Panc1 (cell line): Measurements from ENCODE around the gene GPRC5D. TPM values are rescaled to one million over a fixed set of nuclear protein-coding genes. Genes with fewer than 3 reads are reported as not detected.

Experiments used
- ATAC-seq: fragments of 200-7000 bp; cut with Tn5 transposase; 2 replicates; pipeline ENCODE4 v1.9.1; 2020; ENCODE audit warnings: mild to moderate bottlenecking, moderate library complexity
- BruUV-seq: library from RNA; stranded (reverse); fragments of 400-500 nt; replicated peaks from 2 replicates; lab custom pipeline; 2021; lab: Mats Ljungman, UMichigan
- CTCF ChIA-PET: fragments of 300-600 bp; sonication (Branson Sonifier 250); formaldehyde crosslinking; loops from one replicate; lab custom pipeline; 2022; ENCODE audit warnings: antibody characterized with exemption; lab: Charles Lee
- POLR2A ChIA-PET: fragments of 300-600 bp; sonication (Branson Sonifier 250); formaldehyde crosslinking; loops from one replicate; lab custom pipeline; 2022; ENCODE audit warnings: antibody characterized with exemption; lab: Charles Lee
- DNase-seq: peaks from one replicate; pipeline ENCODE4 v3.0.0-alpha.2; 2010; ENCODE audit warnings: low read depth, low spot score
- H3K27ac ChIP-seq: 2 replicates; pipeline ENCODE4 v1.5.1; 2011; ENCODE audit warnings: mild to moderate bottlenecking, low read length, inconsistent platforms
- H3K27me3 ChIP-seq: fragments of 200-500 bp; sonication (Bioruptor generic); 2 replicates; pipeline ENCODE4 v1.6.0; 2014; ENCODE audit warnings: low read length, inconsistent platforms; ENCODE audit not compliant: control insufficient read depth, insufficient read depth
- H3K36me3 ChIP-seq: fragments of 200-500 bp; sonication (Bioruptor generic); 2 replicates; pipeline ENCODE4 v1.5.1; 2014; ENCODE audit warnings: inconsistent platforms, mild to moderate bottlenecking, low read length, moderate library complexity; ENCODE audit not compliant: control insufficient read depth, insufficient read depth
- H3K4me1 ChIP-seq: 2 replicates; pipeline ENCODE4 v1.5.1; 2011; ENCODE audit warnings: inconsistent platforms, mild to moderate bottlenecking, low read length, moderate library complexity; ENCODE audit not compliant: control insufficient read depth, insufficient read depth
- H3K4me3 ChIP-seq, 2 experiments: 2 replicates each; pipeline ENCODE4 v1.5.1; 2011 to 2012; ENCODE audit warnings: low read depth in 2 of 2, low read length in 2 of 2, mild to moderate bottlenecking in 2 of 2, inconsistent platforms in 1 of 2, moderate library complexity in 1 of 2
- H3K9me3 ChIP-seq: fragments of 200-500 bp; sonication (Bioruptor generic); 2 replicates; pipeline ENCODE4 v1.5.1; 2014; ENCODE audit warnings: low read depth, mild to moderate bottlenecking, inconsistent platforms, low read length, moderate library complexity; ENCODE audit not compliant: control insufficient read depth, insufficient read depth
- CTCF ChIP-seq: fragments of 450-650 bp; IDR thresholded peaks from 2 replicates; pipeline ENCODE4 v1.5.1; 2017; ENCODE audit warnings: mild to moderate bottlenecking
- POLR2AphosphoS5 ChIP-seq: IDR thresholded peaks from 2 replicates; pipeline ENCODE4 v1.6.1; 2012; ENCODE audit warnings: mild to moderate bottlenecking, low read depth, low read length, moderate library complexity
- REST ChIP-seq, 2 experiments: IDR thresholded peaks; 2 replicates each; pipeline ENCODE4 v1.6.1; 2011 to 2012; ENCODE audit warnings: low read depth in 2 of 2, control low read depth in 1 of 2, low read length in 1 of 2, mild to moderate bottlenecking in 1 of 2, moderate library complexity in 1 of 2; ENCODE audit not compliant: insufficient read depth in 1 of 2
- SIN3A ChIP-seq: IDR thresholded peaks from 2 replicates; pipeline ENCODE4 v1.6.1; 2012; ENCODE audit warnings: low read depth, mild to moderate bottlenecking, low read length, moderate library complexity, borderline replicate concordance; ENCODE audit not compliant: insufficient read depth
- TCF7L2 ChIP-seq: IDR thresholded peaks from 2 replicates; pipeline ENCODE4 v1.6.1; 2011; ENCODE audit warnings: mild to moderate bottlenecking, low read depth, low read length, inconsistent platforms
- in situ Hi-C: cut with HindIII; loops from 2 replicates; pipeline ENCODE4 v1.10.0; 2016; ENCODE audit warnings: low sequenced_read_pairs, low pct_unique_long_range_greater_than_20kb
- intact Hi-C: fragments of 100-400 bp; cut with micrococcal nuclease; formaldehyde crosslinking; loops from one replicate; pipeline ENCODE4 v1.10.0; 2022; ENCODE audit not compliant: unreplicated experiment
- total RNA-seq: library from RNA; stranded (reverse); gene quantifications from one replicate; pipeline ENCODE4 v1.2.1, GENCODE V29; 2021; ENCODE audit not compliant: unreplicated experiment

Gene GPRC5D
- total RNA-seq, 1 experiment from 2014 or later: not detected

GRCh38 chr12:12999271-12999958, 47.4 kb upstream of the GPRC5D start:
- ChIA-PET POLR2A (no interaction called here), CTCF (interaction anchor here (0.6 kb wide), 1 partner anchor 212 kb away, joined by 3 read pairs; no protein-coding TSS in a partner anchor)
- ATAC-seq (peak; percentile 28), DNase-seq (no peak)
- in situ Hi-C loops: no loop called here
- peak overlapping the region; percentile 74 for H3K27ac ChIP-seq
- TF ChIP-seq CTCF: no peak
- no peak for TF ChIP-seq SIN3A
- TF ChIP-seq TCF7L2: no peak
- TF ChIP-seq POLR2AphosphoS5: no peak
- no peak for TF ChIP-seq REST (IDR thresholded peaks at IDR 0.05; ENCODE audit: insufficient read depth in 1 of 2, low read depth in 2 of 2, low read length in 1 of 2)
- no peaks in the 10 kb centered on the region for H3K36me3 ChIP-seq
- H3K9me3 ChIP-seq: no peaks in the 10 kb centered on the region
- no TSS peak for BruUV-seq
- intact Hi-C loops: no loop called here
- H3K27me3 ChIP-seq: no peaks in the 10 kb centered on the region
- no peaks in the 10 kb centered on the region; the same call in none of the 2 replicates for H3K4me1 ChIP-seq
- peak overlapping the region; percentile 72 to 76 for H3K4me3 ChIP-seq

GRCh38 chr12:12998248-12998647, 46.3 kb upstream of the GPRC5D start:
- intact Hi-C loops (no loop called here), in situ Hi-C loops (no loop called here)
- DNase-seq (no peak), ATAC-seq (no peak)
- no peak overlapping the region for H3K4me3 ChIP-seq
- TF ChIP-seq REST (IDR thresholded peaks at IDR 0.05; ENCODE audit: insufficient read depth in 1 of 2, low read depth in 2 of 2, low read length in 1 of 2) (no peak), TCF7L2 (no peak), SIN3A (no peak), CTCF (no peak), POLR2AphosphoS5 (no peak)
- no peaks in the 10 kb centered on the region for H3K36me3 ChIP-seq
- BruUV-seq: TSS peak; percentile 58
- no peaks in the 10 kb centered on the region for H3K9me3 ChIP-seq
- ChIA-PET CTCF (no interaction called here), POLR2A (no interaction called here)
- no peak overlapping the region for H3K27ac ChIP-seq
- no peaks in the 10 kb centered on the region for H3K27me3 ChIP-seq
- H3K4me1 ChIP-seq: no peaks in the 10 kb centered on the region; the same call in none of the 2 replicates
